NCI-H1436 treated with DMSO at 0.1 percent for 48 hours (cell line): ENCODE results near the gene DCUN1D1.

Source experiments
- DNase-seq: peaks from one replicate; lab custom pipeline; 2025; lab: John Stamatoyannopoulos, UW

Gene DCUN1D1

GRCh38 chr3:182892226-182892625 is 88.1 kb downstream of the DCUN1D1 start:
- DNase-seq = no peak

GRCh38 chr3:182891364-182891763 is 89.0 kb downstream of the DCUN1D1 start:
- no peak for DNase-seq

- no peak for DNase-seq
These were observed 90.2 kb downstream of the DCUN1D1 start for GRCh38 chr3:182889948-182890629.
